Renal cortex interstitium (tissue), 11 donors: ENCODE data around the gene TNFAIP2. TPM values are rescaled to one million over a fixed set of nuclear protein-coding genes. Genes with fewer than 3 reads are reported as not detected.
"Not testable (repeated sequence)": the region's sequence is repeated elsewhere in the genome, so short reads cannot be mapped to it uniquely, and the experiment has no call there.

Experiments
- DNase-seq, 11 donors: peaks; one replicate each; pipeline ENCODE4 v3.0.0-alpha.2; 2013; ENCODE audit warnings: low read depth in 9 of 11, low spot score in 4 of 11; ENCODE audit errors: extremely low read depth in 1 of 11
- polyA plus RNA-seq, 3 donors: library from polyadenylated mRNA; unstranded; fragments of 120-200 nt; gene quantifications; one replicate each; pipeline ENCODE4 v1.2.1, GENCODE V29; 2013; ENCODE audit not compliant: insufficient read length in 3 of 3

Gene TNFAIP2
- polyA plus RNA-seq, 3 donors, result 22.8 to 38.0 (median 31.7) TPM

DNA sequence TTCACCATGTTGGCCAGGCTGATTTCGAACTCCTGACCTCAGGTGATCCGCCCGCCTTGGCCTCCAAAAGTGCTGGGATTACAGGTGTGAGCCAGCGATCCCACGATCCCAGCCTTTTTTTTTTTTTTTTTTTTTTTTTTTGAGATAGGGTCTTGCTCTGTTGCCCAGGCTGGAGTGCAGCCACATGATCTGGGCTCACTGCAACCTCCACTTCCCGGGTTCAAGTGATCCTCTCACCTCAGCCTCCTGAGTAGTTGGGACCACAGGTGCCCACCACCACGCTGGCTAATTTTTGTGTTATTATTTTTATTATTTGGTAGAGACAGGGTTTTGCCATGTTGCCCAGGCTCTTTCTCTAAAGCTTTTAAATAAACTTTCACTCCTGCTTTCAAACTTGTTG, 5.8 kb upstream of the TNFAIP2 start:
- not testable (repeated sequence) for DNase-seq

DNA sequence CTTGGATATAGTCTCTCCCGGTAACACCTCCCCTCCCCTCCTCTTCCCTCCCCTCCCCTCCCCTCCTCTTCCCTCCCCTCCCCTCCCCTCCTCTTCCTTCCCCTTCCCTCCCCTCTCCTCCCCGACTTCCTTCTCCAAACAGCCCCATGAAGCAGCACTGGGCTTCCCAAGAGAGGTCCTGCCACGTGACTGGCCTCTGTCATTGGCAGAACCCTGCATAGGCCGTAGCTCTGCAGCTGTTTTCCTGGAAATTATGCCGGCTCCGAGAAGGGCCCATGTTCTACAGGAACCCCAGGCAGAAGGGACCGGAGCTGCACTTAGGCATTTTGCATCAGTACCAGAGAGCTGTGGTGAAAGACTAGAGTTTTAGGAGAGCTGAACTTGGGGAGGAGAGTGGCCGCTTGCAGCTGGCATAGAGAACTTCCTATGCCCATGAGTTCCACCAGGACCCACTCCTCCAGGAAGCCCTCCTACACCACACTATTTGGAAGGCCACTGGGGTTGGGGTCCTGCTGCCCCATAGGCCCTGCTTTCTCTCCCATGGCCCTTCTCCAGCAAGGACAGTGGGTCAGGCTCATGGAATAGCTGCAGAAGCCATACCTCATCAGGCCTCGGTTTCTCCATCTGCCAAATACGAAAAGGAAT, 5.1 kb upstream of the TNFAIP2 start:
- no peak for DNase-seq

DNA sequence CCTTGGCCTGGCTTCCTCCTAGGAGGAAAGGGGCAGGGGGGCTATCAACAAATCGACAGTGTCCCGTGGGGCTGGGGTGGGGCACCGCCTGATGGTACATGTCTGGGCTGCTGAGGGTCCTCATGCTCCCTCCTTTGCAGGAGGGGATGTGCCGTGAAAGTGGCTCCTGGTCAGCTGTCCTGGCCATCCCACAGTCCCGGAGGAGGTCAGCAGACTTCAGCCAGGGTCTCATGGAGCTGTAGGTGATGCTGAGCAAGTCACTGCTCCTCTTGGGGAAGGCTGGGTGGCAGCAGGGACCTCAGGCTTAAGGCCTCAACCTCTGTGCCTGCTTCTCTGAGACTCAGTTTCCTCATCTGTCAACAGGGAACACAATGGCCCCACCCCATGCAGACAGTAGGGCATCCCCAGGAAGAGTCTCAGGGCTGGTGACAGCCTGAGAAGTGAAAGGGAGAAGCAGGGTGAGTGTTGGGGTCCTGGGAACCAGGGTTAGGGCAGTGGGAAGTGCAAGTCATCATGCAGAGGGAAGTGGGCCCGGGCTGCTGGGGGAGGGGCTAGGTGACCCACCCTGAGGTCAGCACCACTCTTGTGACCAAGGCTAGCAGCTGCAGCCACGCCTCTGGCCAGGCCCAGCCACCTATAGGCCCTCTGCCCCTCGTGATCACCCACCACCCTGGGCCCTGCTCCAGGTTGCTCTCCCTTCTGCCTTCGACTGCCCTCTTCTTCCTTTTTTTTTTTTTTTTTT, 4.4 kb upstream of the TNFAIP2 start:
- DNase-seq, result no peak

DNA sequence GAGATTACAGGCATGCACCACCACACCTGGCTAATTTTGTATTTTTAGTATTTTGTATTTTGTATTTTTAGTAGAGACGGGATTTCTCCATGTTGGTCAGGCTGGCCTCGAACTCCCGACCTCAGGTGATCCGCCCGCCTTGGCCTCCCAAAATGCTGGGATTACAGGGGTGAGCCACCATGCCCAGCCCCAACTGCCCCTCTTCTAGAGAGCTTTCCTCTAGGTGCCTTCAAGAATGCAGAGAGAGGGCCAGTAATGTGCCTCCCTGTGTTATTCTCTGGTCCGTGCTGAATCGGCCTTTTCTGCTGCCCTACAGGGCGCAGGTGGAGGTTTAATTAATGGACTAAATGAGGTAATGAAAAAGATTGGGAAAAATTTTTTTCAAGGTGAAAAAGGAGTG, 3.7 kb upstream of the TNFAIP2 start:
- DNase-seq, result not testable (repeated sequence)

DNA sequence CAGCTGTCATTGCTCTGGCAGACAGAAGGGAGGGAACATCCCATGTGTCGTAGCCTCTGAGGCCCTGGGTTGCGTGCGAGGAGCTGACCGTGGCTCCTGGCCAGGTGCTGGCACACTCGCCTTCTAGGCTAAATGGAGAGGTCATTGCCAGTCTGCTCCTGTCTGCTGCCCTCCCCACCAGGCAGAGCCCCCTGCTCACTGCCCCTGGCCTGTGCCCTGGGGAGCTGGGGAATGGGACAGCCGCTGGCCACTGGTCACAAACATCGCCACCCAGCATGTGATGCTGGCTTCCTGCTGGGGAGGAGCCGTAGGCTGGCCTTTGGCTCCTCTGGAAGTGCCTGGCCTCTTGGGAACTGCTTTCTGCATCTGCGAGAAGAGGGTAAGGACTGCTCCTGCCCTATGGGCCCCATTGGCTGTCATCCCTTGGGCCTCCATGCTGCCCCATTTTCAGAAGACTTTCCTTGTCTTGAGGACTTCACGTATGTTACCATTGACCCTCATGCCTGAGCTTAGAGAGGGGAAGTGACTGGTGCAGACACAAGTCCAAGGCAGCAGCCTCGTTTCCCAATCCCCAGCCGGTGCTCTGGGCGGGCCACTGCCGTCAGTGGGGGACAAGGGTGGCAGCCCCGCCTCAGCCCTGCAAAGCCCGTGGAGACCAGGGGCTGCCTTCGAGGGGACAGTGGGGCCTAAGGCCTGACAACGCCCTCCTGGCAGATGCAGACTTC, 2.0 kb upstream of the TNFAIP2 start:
- no peak for DNase-seq

DNA sequence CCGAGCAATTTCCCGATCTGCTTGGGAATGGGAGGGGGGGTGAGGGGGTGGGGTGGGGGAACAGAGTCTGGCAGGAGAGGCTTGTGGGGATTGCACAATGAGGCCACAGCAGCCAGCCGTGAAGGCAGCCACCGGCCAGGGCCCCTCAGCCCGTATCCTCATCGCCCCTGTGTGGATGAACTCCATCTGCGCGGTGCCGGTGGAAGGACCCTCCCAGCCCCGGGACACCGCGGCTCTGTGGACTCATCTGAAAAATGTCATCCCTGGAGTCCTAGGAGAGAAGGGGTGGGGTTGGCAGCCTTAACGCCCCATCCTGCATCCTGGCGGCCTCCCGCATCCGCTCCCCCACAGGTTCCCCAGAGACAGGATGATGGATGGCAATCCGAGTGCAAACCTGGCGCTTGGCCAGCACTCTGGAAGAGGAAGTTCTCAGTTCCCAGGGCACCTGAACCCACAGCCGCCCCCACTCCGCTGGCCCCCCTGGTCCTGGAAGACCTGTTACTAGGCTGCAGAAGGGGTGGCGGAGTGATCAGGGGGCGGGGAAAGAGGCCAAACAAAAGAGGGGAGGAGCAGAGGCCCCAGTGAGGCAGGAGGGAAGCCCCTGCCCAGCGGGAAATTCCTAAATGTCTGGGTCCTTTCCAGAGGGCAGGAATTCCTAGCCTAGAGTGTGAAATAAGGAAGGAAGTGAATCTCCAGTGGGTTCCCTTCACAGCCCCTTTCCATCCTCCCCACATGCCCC, 1.2 kb upstream of the TNFAIP2 start:
- peak in 10 of 11 donors; percentile 78 to 94 (median 86) for DNase-seq

DNA sequence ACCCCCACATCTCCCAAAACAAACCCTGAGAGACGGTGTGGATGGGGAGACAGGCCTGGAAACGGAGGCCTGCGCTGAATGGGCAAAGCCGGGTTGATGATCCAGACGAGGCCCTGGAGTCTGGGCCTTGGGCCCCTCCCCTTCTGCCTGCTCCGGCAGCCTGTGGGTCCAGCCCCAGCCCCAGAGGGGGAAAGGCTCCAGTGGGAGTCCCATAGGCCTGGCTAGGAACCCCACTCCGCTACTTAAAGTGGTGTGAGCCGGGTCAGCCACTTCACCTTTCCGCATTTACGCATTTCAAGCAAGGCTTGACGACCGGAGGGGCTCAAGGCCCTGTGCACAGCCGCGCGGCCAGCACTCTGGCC, 695 bp upstream of the TNFAIP2 start:
- no peak for DNase-seq

DNA sequence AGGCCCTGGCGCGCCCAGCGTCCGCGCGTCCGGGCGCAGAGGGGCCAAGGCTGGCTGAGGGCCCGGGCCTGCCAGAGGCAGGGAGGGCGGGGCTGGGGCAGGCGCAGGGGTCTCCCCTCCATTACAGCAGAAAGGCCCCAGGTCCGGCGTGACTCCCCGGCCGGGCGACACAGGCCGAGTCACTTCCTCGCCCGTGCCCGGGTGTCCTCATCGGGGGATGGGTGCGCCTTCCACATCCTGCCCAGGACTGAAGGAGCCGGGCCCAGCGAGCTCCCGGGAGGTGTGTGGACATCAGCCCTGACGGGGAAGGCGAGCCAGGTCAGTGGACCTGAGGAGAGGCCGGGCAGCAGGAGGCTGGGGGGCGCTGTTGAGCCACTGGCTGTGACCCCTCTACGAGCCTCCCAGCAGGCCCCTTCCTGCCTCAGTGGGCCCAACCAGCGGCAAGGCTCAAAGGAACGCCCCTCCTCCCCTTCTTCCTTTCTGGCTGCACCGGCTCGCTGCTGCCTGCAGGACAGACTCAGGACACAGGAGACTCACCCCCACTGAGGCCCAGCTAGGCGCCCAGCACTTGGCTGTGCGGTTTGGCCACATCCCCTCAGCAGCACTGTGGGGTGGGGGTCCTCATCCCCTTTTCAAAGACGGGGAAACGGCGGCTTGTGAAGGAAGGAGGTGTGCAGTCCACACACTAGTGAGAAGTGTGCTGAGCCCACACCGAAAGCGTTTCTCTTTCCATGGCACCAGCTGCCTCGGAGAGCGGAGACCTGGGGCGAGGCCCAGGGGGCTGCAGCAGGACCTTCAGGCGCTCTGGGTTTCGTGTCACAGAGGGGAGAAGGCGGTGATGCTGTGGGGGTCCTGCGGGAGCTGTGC, 606 bp downstream of the TNFAIP2 start:
- DNase-seq, result no peak

DNA sequence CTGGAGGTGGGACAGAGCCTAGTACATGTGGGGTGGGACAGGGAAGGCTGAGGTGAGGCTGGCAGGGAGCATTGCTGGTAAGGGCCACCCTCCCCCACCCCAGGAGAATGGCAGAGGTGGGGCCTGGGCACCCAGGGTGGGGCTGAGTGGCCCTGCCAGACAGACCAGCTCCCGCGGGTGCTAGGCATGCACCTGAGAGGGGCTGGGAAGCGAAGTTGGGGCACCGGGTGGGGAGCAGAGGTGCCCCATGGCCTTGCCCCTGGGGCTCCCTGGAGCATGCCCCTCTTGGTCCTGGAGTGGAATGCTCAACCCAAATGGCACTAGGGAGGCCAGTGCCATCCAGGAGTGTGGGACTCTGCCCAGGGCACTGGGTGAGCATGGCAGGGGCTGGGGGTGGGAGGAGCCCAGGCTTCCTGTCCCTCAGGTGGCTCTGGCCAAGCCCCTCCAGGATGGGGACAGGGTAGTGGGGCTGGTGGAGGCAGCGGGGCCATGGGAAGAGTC, 1.3 kb downstream of the TNFAIP2 start:
- no peak for DNase-seq

DNA sequence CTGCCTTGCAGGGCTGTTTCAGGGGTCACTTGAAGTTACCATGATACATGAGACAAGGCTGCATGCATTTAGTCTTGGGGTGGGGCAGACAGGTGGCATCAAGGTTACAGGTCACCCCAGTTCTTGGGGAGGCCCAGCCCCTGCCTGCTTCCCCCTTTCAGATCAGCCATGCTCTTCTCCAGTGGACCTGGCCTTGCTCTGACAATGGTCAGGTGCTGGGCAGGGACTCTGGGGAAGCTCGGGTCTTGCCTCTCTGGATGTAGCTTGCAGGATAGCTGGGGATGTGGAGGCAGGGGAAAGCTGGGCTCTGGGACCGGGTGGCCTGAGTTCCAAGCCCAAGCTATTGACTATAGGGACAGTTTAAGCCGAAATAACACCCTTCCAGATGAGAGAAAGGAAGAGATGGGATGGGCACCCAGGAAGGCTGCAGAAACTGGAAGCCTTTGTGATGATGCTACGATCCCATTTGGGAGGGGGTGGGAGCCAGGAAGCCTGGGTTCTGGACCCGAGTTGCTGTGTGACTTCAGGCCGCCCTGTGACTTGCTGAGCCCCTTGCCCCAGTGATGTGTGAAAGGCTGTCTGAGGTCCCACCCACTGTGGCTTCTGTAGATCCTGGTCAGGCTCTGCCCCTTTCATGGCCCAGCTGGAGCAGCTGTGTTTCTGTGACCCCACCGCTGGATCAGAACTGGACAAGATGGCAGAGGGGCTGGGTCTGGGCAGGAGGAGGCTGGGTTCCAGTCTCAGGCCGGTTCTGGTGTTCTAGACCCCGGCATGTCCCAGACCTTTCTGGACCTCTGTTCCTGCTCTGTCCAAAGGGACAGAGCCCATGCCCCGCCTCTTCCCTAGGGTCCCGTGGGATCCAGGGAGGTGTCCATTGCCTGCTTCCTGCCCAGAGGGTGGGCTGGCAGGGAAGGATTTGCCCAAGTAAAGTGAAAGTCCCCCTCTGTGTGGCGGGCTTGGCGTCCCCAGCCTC, 2.1 kb downstream of the TNFAIP2 start:
- no peak for DNase-seq

DNA sequence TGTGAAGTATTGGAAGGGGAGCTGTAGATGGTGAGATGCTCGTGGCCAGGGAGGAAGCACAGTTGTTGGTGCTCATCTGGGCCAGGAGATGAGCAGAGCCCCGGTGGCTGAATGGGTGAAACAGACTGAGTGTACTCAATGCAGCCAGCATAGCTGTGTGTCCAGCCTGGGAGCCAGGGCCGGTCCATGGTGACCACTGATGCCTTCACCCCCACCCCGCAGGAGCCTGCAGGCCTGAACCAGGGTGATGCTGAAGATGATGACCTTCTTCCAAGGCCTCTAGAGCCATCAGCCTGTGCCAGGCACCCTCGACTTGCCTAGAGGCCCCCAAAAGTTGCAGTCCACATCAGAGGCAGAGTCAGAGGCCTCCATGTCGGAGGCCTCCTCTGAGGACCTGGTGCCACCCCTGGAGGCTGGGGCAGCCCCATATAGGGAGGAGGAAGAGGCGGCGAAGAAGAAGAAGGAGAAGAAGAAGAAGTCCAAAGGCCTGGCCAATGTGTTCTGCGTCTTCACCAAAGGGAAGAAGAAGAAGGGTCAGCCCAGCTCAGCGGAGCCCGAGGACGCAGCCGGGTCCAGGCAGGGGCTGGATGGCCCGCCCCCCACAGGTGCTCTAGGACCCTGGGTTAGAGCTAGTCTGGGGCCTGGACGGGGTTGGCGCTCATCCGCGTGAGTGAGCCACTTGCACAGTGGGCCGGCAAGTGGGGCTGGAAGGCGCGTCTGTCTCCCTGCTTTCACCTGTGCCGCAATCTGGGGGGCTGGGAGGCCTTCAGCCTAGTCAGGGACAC, 3.0 kb downstream of the TNFAIP2 start:
- no peak for DNase-seq

DNA sequence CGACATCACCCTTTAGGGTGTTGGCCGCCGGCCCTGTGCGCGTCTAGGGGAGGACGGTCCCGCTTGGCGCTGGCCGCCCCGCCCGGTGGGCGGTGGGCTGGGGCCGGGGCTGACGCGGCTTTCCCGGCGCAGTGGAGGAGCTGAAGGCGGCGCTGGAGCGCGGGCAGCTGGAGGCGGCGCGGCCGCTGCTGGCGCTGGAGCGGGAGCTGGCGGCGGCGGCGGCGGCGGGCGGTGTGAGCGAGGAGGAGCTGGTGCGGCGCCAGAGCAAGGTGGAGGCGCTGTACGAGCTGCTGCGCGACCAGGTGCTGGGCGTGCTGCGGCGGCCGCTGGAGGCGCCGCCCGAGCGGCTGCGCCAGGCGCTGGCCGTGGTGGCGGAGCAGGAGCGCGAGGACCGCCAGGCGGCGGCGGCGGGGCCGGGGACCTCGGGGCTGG, 3.6 kb downstream of the TNFAIP2 start:
- peak in 3 of 11 donors; percentile 58 to 67 (median 64) for DNase-seq

DNA sequence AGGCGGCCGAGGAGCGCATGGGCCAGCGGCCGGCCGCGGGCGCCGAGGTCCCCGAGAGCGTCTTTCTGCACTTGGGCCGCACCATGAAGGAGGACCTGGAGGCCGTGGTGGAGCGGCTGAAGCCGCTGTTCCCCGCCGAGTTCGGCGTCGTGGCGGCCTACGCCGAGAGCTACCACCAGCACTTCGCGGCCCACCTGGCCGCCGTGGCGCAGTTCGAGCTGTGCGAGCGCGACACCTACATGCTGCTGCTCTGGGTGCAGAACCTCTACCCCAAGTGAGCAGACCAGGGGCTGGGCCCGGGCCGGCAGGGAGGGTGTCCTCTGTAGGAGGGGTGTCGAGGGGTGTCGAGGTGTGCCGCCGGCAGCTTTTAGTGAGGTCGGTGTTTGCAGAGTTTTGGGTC, 4.1 kb downstream of the TNFAIP2 start:
- DNase-seq, result no peak

DNA sequence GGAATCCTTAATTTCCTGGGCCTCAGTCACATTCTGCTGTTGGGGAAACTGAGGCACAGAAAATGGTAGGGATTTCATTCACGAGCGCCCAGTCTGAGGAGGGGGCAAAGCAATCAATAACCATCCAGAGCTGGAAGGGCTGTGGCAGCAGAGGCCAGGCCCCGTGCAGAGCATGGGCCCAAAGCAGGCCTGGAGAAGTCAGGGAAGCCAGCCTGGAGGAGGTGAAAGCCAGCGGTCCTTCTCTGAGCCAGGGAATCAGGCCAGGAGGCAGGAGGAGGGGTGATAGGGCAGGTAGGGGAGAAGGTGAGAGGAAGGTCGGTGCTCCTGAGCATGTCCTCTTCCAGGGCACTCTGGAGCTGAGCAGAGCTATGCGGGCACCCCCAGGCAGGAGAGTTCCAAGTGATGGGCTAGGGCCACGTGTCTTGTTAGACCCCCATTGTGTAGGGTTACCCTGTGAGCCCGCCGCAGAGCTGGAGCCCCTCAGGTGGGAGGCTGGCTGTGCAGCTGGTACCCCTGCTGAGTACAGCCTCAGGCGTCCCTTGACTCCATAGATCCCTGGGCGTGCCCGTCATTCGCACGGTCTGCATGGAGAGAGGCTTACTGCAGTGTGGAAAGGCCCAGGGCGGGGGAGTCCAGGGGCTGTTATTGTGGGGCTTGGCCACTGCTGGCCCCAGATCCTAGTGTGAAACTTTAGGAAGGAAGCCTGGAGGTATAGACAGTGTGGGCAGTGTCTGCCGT, 4.8 kb downstream of the TNFAIP2 start:
- no peak for DNase-seq

DNA sequence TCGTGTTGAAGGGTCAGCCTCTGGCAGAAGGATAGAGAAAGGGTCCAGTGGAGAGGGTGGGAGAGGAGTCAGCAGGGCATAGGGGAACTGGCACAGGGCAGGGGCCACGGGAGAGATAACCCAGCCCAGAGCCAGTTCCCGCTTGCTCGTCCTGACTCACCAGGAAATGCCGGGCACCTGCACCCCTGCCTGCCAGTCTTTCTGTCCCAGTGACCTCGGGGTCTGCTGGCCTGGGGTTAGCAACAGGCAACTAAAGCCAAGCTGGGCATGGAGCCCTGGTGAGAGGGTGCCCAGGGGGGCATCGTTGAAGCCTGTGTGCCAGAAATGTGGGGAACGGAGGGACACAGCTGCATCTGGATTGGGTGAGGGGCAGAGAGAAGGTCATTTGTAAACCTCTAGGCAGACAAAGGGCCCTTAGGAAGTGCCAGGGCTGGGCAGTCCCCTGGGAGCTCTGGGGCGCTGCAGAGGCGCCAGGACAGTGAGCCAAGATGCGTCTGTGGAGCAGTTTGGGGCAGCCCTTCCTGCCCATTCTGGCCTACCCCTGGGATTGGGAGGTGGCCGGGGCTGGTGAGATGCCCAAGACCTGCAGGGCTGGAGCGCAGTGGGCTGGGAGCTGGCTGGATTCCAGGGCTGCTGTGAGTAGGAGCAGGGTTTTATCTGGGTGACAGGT, 5.5 kb downstream of the TNFAIP2 start:
- DNase-seq, result no peak
